ENCODE data around the gene KCNE5. TPM values are rescaled to one million over a fixed set of nuclear protein-coding genes. Genes with fewer than 3 reads are reported as not detected.

KCNE5 gene
- total and polyA plus RNA-seq, 10 of the 15 experiments (the other 5 are each of a cell fraction or from before 2014, with no cell fraction given) = 0.08 to 0.54 (median 0.40) TPM

- Histone ChIP-seq H3K27ac (ENCODE audit: control insufficient read depth, insufficient read depth) (no peak overlapping the region), H3K36me3 (ENCODE audit: control insufficient read depth in 2 of 2, insufficient read depth in 2 of 2, low read length in 1 of 2) (no peaks in the 10 kb centered on the region), H3K4me1 (ENCODE audit: control insufficient read depth, insufficient read depth, low read length) (no peaks in the 10 kb centered on the region), H3K9ac (ENCODE audit: control insufficient read depth, insufficient read depth, low read length) (no peak overlapping the region), H3K9me3 (replicated peaks; ENCODE audit: control insufficient read depth, insufficient read depth, low read length) (no peaks in the 10 kb centered on the region), H2AFZ (ENCODE audit: control insufficient read depth, low read depth, low read length) (no peak overlapping the region), H3K79me2 (ENCODE audit: control insufficient read depth, insufficient read depth, low read length) (no peaks in the 10 kb centered on the region), H3K4me2 (ENCODE audit: control insufficient read depth, insufficient read depth) (no peak overlapping the region), H3K4me3 (no peak overlapping the region), H4K20me1 (ENCODE audit: control insufficient read depth, insufficient read depth) (no peaks in the 10 kb centered on the region), H3K27me3 (replicated peaks in 1 of 2; ENCODE audit: control insufficient read depth in 2 of 2, insufficient read depth in 2 of 2, low read length in 1 of 2) (peaks cover 0 to 1% of the 10 kb centered on the region in 2 experiments; a peak in 1 of 4 replicates)
- no peak for ATAC-seq
- TF ChIP-seq PAX5 (IDR thresholded peaks at IDR 0.05; ENCODE audit: borderline replicate concordance, low read depth, low read length) = no peak
- no peak for TF ChIP-seq ZNF687 (IDR thresholded peaks at IDR 0.05)
- TF ChIP-seq ETV6 (conservative IDR thresholded peaks at IDR 0.05 in 1 of 2, IDR thresholded peaks at IDR 0.05 in 1 of 2; ENCODE audit: borderline replicate concordance in 1 of 2, low read depth in 1 of 2) = no peak
- TF ChIP-seq ZBTB11 (CRISPR knock-in tag; IDR thresholded peaks at IDR 0.05) = no peak
- TF ChIP-seq MYC (IDR thresholded peaks at IDR 0.05; ENCODE audit: insufficient read depth, insufficient read length, insufficient replicate concordance, low read length, severe bottlenecking) = no peak
- no peak for TF ChIP-seq NFIC (IDR thresholded peaks at IDR 0.05; ENCODE audit: low read depth, low read length)
- no peak for TF ChIP-seq NKRF (conservative IDR thresholded peaks at IDR 0.05)
- in situ Hi-C loops (cut with MboI) = no loop called here
- FAIRE-seq = no peak
- ChIA-PET POLR2A (no interaction called here), CTCF (no interaction called here), RAD21 (ENCODE audit: unreplicated experiment) (no interaction called here), SMC1A (ENCODE audit: uncharacterized antibody, unreplicated experiment) (no interaction called here)
- intact Hi-C loops (cut with micrococcal nuclease; ENCODE audit: unreplicated experiment) = no loop called here
- no peak for DNase-seq (ENCODE audit: low read depth, low spot score)
- BruUV-seq (replicated peaks) = no TSS peak
- WGBS (ENCODE audit: insufficient coverage, insufficient replicate concordance, low lambda C conversion rate, missing lambda C conversion rate) = 33% methylated on average over 3 of the region's 3 CpGs
These were observed 29.0 kb downstream of the KCNE5 start for GRCh38 chrX:109596015-109596414.
